ENCODE data around the gene TMED10. TPM values are rescaled to one million over a fixed set of nuclear protein-coding genes. Genes with fewer than 3 reads are reported as not detected.

TMED10 gene
- total and polyA plus RNA-seq, 2 of the 13 experiments (the other 11 are each of a cell fraction or from before 2014, with no cell fraction given) = 311 to 377 TPM

- no peak for TF ChIP-seq ESRRA (CRISPR knock-in tag; IDR thresholded peaks at IDR 0.05; ENCODE audit: low read depth)
- no peak for TF ChIP-seq RAD51 (IDR thresholded peaks at IDR 0.05; ENCODE audit: borderline replicate concordance)
- TF ChIP-seq MED1 (CRISPR knock-in tag; IDR thresholded peaks at IDR 0.05) = no peak; the same call in 1 of the 2 replicates
- no peak for TF ChIP-seq ZNF703 (CRISPR knock-in tag; IDR thresholded peaks at IDR 0.05; ENCODE audit: borderline replicate concordance)
- TF ChIP-seq ZFP90 (CRISPR knock-in tag; IDR thresholded peaks at IDR 0.05; ENCODE audit: borderline replicate concordance) = no peak
- TF ChIP-seq ZNF768 (CRISPR knock-in tag; IDR thresholded peaks at IDR 0.05) = no peak
- TF ChIP-seq FOXC1 (CRISPR knock-in tag; IDR thresholded peaks at IDR 0.05; ENCODE audit: borderline replicate concordance) = no peak
- TF ChIP-seq DNMT3B (CRISPR knock-in tag; conservative IDR thresholded peaks at IDR 0.05) = no peak
- no peak for TF ChIP-seq NBN (conservative IDR thresholded peaks at IDR 0.05)
- no peak for TF ChIP-seq KDM5B (CRISPR knock-in tag; IDR thresholded peaks at IDR 0.05; ENCODE audit: borderline replicate concordance)
- no peak for TF ChIP-seq FOXP1 (IDR thresholded peaks at IDR 0.05)
- TF ChIP-seq FOXP1 (CRISPR knock-in tag; IDR thresholded peaks at IDR 0.05) = no peak
- TF ChIP-seq TMF1 (CRISPR knock-in tag; IDR thresholded peaks at IDR 0.05; ENCODE audit: low read depth) = no peak
- TF ChIP-seq ZNF12 (CRISPR knock-in tag; IDR thresholded peaks at IDR 0.05) = no peak
- TF ChIP-seq ZMAT3 (CRISPR knock-in tag; conservative IDR thresholded peaks at IDR 0.05) = no peak
- no peak for TF ChIP-seq ZNF101 (CRISPR knock-in tag; IDR thresholded peaks at IDR 0.05; ENCODE audit: borderline replicate concordance, low read depth)
- no peak for TF ChIP-seq ZNF549 (CRISPR knock-in tag; IDR thresholded peaks at IDR 0.05)
- no peak for TF ChIP-seq JUN (CRISPR knock-in tag; IDR thresholded peaks at IDR 0.05)
- no peak for TF ChIP-seq USF2 (IDR thresholded peaks at IDR 0.05; ENCODE audit: low read depth, low read length)
- TF ChIP-seq USF2 (CRISPR knock-in tag; IDR thresholded peaks at IDR 0.05; ENCODE audit: borderline replicate concordance) = no peak
- TF ChIP-seq ZBTB10 (CRISPR knock-in tag; IDR thresholded peaks at IDR 0.05; ENCODE audit: borderline replicate concordance) = no peak
- TF ChIP-seq TOPORS (CRISPR knock-in tag; IDR thresholded peaks at IDR 0.05) = no peak
- TF ChIP-seq ZNF512 (CRISPR knock-in tag; IDR thresholded peaks at IDR 0.05) = no peak
- no peak for TF ChIP-seq SNAPC5 (CRISPR knock-in tag; IDR thresholded peaks at IDR 0.05; ENCODE audit: borderline replicate concordance)
- no peak for TF ChIP-seq ZBTB3 (CRISPR knock-in tag; IDR thresholded peaks at IDR 0.05; ENCODE audit: borderline replicate concordance, low read depth)
- no peak for TF ChIP-seq DNMT1 (CRISPR knock-in tag; IDR thresholded peaks at IDR 0.05)
- TF ChIP-seq ZNF577 (CRISPR knock-in tag; IDR thresholded peaks at IDR 0.05; ENCODE audit: borderline replicate concordance, low read depth) = no peak
Observed at GRCh38 chr14:75147423-75148071, 28.9 kb downstream of the TMED10 start (continued).
